Sigmoid colon (tissue), 7 donors: ENCODE measurements around the gene GABRP. TPM values are rescaled to one million over a fixed set of nuclear protein-coding genes. Genes with fewer than 3 reads are reported as not detected.
"Not testable (repeated sequence)": the region's sequence is repeated elsewhere in the genome, so short reads cannot be mapped to it uniquely, and the experiment has no call there.

ENCODE experiments used
- DNase-seq: peaks from one replicate; pipeline ENCODE4 v3.0.0-alpha.2; 2019
- H3K27ac ChIP-seq, 4 donors: fragments of 200-600 bp; sonication (generic); one replicate each; pipeline ENCODE4 v1.5.1; 2016 to 2019; ENCODE audit warnings: mild to moderate bottlenecking in 1 of 4
- H3K27me3 ChIP-seq, 3 donors: fragments of 200-600 bp; sonication (generic); one replicate each; pipeline ENCODE4 v1.5.1; 2019; ENCODE audit warnings: mild to moderate bottlenecking in 1 of 3
- H3K36me3 ChIP-seq, 4 donors: fragments of 200-600 bp; sonication (generic); one replicate each; pipeline ENCODE4 v1.5.1; 2016 to 2019
- H3K4me1 ChIP-seq, 4 donors: fragments of 200-600 bp; sonication (generic); one replicate each; pipeline ENCODE4 v1.5.1; 2017 to 2019
- H3K4me3 ChIP-seq, 4 donors: fragments of 200-600 bp; sonication (generic); one replicate each; pipeline ENCODE4 v1.5.1; 2017 to 2019; ENCODE audit warnings: mild to moderate bottlenecking in 2 of 4, moderate library complexity in 1 of 4
- H3K9me3 ChIP-seq, 4 donors: fragments of 200-600 bp in 3 of 4; sonication (generic) in 3 of 4; one replicate each; pipeline versions ENCODE4 v1.5.1 to v1.6.1; 2013 to 2019
- CTCF ChIP-seq, 4 experiments: fragments of 450-650 bp in 3 of 4; fragments of 200-600 bp in 1 of 4; IDR thresholded peaks; one replicate each; pipeline ENCODE4 v1.5.1; 2016 to 2019; ENCODE audit warnings: antibody characterized with exemption in 4 of 4, mild to moderate bottlenecking in 3 of 4, moderate library complexity in 2 of 4
- EP300 ChIP-seq, 4 donors: sonication (generic); formaldehyde crosslinking; IDR thresholded peaks; one replicate each; pipeline ENCODE4 v1.6.1; 2017; ENCODE audit warnings: antibody characterized with exemption in 4 of 4
- POLR2A ChIP-seq, 2 donors: fragments of 450-650 bp; IDR thresholded peaks; one replicate each; pipeline ENCODE4 v1.6.1; 2016; ENCODE audit warnings: antibody characterized with exemption in 2 of 2, mild to moderate bottlenecking in 2 of 2, moderate library complexity in 2 of 2
- POLR2AphosphoS5 ChIP-seq, 4 donors: sonication (generic); formaldehyde crosslinking; IDR thresholded peaks; one replicate each; pipeline ENCODE4 v1.6.1; 2017; ENCODE audit warnings: antibody characterized with exemption in 4 of 4
- WGBS, 2 donors: extraction: QIAGEN DNeasy Blood & Tissue Kit; methylation state at CpG; one replicate each; pipeline ENCODE4 v1.1.7; 2013; 5-methylcytosine and 5-hydroxymethylcytosine counted together
- intact Hi-C: fragments of 100-400 bp; cut with DNase I; formaldehyde crosslinking; loops from one replicate; pipeline ENCODE4 v1.15.1; 2023
- polyA plus RNA-seq, 3 donors: library from polyadenylated mRNA; stranded (reverse); fragments of 200-250 nt; gene quantifications; one replicate each; pipeline ENCODE4 v1.2.3, GENCODE V29; 2013
- total RNA-seq, 4 donors: library from RNA; depleted of rRNA; stranded (reverse); fragments of >200 nt; gene quantifications; one replicate each; pipeline ENCODE4 v1.1.0, GENCODE V29; 2016
- donor health status: healthy with polysubstance abuse.
- donor health status: Bipolar disorder and iron deficiency.
- donor health status: healthy.

Gene GABRP
- total and polyA plus RNA-seq, 7 donors: 1.8 TPM; not detected in 6

GRCh38 chr5:170821257-170821800, 37.8 kb downstream of the GABRP start:
- Histone ChIP-seq H3K27ac (no peak overlapping the region), H3K4me1 (no peaks in the 10 kb centered on the region), H3K9me3 (no peaks in the 10 kb centered on the region), H3K36me3 (no peaks in the 10 kb centered on the region), H3K27me3 (no peaks in the 10 kb centered on the region), H3K4me3 (no peak overlapping the region)
- intact Hi-C loops: no loop called here
- DNase-seq: no peak
- TF ChIP-seq CTCF (IDR thresholded peaks at IDR 0.05) (no peak), POLR2A (IDR thresholded peaks at IDR 0.05) (no peak), POLR2AphosphoS5 (IDR thresholded peaks at IDR 0.05) (no peak), EP300 (IDR thresholded peaks at IDR 0.05) (no peak)
- WGBS, 2 donors: 13 to 71% methylated on average over 4 of the region's 4 CpGs

GRCh38 chr5:170826117-170826516, 42.6 kb downstream of the GABRP start:
- no peaks in the 10 kb centered on the region for H3K9me3 ChIP-seq
- DNase-seq: no peak
- H3K36me3 ChIP-seq: no peaks in the 10 kb centered on the region
- intact Hi-C loops: no loop called here
- H3K4me3 ChIP-seq: no peak overlapping the region
- no peak overlapping the region for H3K27ac ChIP-seq
- WGBS, 2 donors: 85 to 88% methylated on average over 2 of the region's 2 CpGs
- H3K27me3 ChIP-seq: no peaks in the 10 kb centered on the region
- no peaks in the 10 kb centered on the region for H3K4me1 ChIP-seq
- TF ChIP-seq CTCF (IDR thresholded peaks at IDR 0.05) (no peak), POLR2A (IDR thresholded peaks at IDR 0.05) (no peak), POLR2AphosphoS5 (IDR thresholded peaks at IDR 0.05) (no peak), EP300 (IDR thresholded peaks at IDR 0.05) (no peak)

GRCh38 chr5:170832241-170832640, 48.7 kb downstream of the GABRP start:
- Histone ChIP-seq H3K36me3 (no peaks in the 10 kb centered on the region), H3K9me3 (no peaks in the 10 kb centered on the region), H3K4me3 (no peak overlapping the region), H3K27me3 (no peaks in the 10 kb centered on the region), H3K4me1 (no peaks in the 10 kb centered on the region), H3K27ac (no peak overlapping the region)
- intact Hi-C loops: no loop called here
- TF ChIP-seq EP300 (IDR thresholded peaks at IDR 0.05): no peak
- TF ChIP-seq CTCF (IDR thresholded peaks at IDR 0.05): no peak
- TF ChIP-seq POLR2AphosphoS5 (IDR thresholded peaks at IDR 0.05): no peak
- no peak for TF ChIP-seq POLR2A (IDR thresholded peaks at IDR 0.05)
- DNase-seq: no peak
- 81 to 85% methylated on average over 7 of the region's 7 CpGs for WGBS, 2 donors

- H3K4me1 ChIP-seq, H3K4me3 ChIP-seq, H3K27ac ChIP-seq, DNase-seq, intact Hi-C loops, H3K27me3 ChIP-seq, H3K9me3 ChIP-seq, H3K36me3 ChIP-seq: not testable (repeated sequence)
- 90 to 93% methylated on average over 2 of the region's 2 CpGs for WGBS, 2 donors
These were observed 50.5 kb downstream of the GABRP start for GRCh38 chr5:170833981-170834380.

GRCh38 chr5:170836226-170836625, 52.7 kb downstream of the GABRP start:
- intact Hi-C loops: no loop called here
- WGBS, 2 donors: 49 to 68% methylated on average over 4 of the region's 4 CpGs
- H3K9me3 ChIP-seq: no peaks in the 10 kb centered on the region

More at GRCh38 chr5:170836226-170836625, 52.7 kb downstream of the GABRP start:
- TF ChIP-seq POLR2AphosphoS5 (IDR thresholded peaks at IDR 0.05): no peak
- TF ChIP-seq CTCF (IDR thresholded peaks at IDR 0.05): no peak
- TF ChIP-seq EP300 (IDR thresholded peaks at IDR 0.05): no peak
- TF ChIP-seq POLR2A (IDR thresholded peaks at IDR 0.05): no peak
- Histone ChIP-seq H3K36me3 (no peaks in the 10 kb centered on the region), H3K27ac (no peak overlapping the region), H3K27me3 (no peaks in the 10 kb centered on the region), H3K4me1 (no peaks in the 10 kb centered on the region), H3K4me3 (no peak overlapping the region)
- no peak for DNase-seq
